K562 (cell line): Measurements from ENCODE around the gene CNPY2. TPM values are rescaled to one million over a fixed set of nuclear protein-coding genes. Genes with fewer than 3 reads are reported as not detected.

Experiments used
- EHMT2 ChIP-seq: fragments of 450-650 bp; IDR thresholded peaks from 2 replicates; pipeline ENCODE4 v1.6.1; 2018; ENCODE audit warnings: antibody characterized with exemption
- FIP1L1 ChIP-seq: fragments of 200-400 bp; formaldehyde crosslinking; IDR thresholded peaks from 2 replicates; pipeline ENCODE4 v1.6.1; 2018; ENCODE audit warnings: mild to moderate bottlenecking, low read depth, low read length; ENCODE audit not compliant: poor library complexity, severe bottlenecking
- GABPB2 ChIP-seq: fragments of 250-450 bp; sonication (Bioruptor Pico); conservative IDR thresholded peaks from 2 replicates; pipeline ENCODE4 v1.5.1; 2021; ENCODE audit warnings: mild to moderate bottlenecking
- HSF4 ChIP-seq: fragments of 250-450 bp; sonication (Bioruptor Pico); IDR thresholded peaks from 2 replicates; pipeline ENCODE4 v2.1.2; 2022; ENCODE audit warnings: mild to moderate bottlenecking, moderate library complexity, borderline replicate concordance
- MTA2 ChIP-seq: fragments of 450-650 bp; IDR thresholded peaks from 2 replicates; pipeline ENCODE4 v1.6.1; 2016; ENCODE audit warnings: low read depth
- PML ChIP-seq: IDR thresholded peaks from 2 replicates; pipeline ENCODE4 v1.6.1; 2012; ENCODE audit warnings: low read length, inconsistent platforms
- RBM22 ChIP-seq: fragments of 200-400 bp; formaldehyde crosslinking; IDR thresholded peaks from 2 replicates; pipeline ENCODE4 v1.6.1; 2018; ENCODE audit warnings: low read length, low read depth; ENCODE audit not compliant: poor library complexity, severe bottlenecking
- RBM25 ChIP-seq: fragments of 200-400 bp; formaldehyde crosslinking; IDR thresholded peaks from 2 replicates; pipeline ENCODE4 v1.6.1; 2018; ENCODE audit warnings: low read length, low read depth, moderate library complexity; ENCODE audit not compliant: severe bottlenecking
- STAT5B ChIP-seq: fragments of 250-450 bp; sonication (Bioruptor Pico); IDR thresholded peaks from 2 replicates; pipeline ENCODE4 v1.8.0; 2021; ENCODE audit warnings: mild to moderate bottlenecking, inconsistent platforms
- TEAD1 ChIP-seq, 2 experiments: fragments of 450-650 bp in 1 of 2; sonication (generic) in 1 of 2; formaldehyde crosslinking; IDR thresholded peaks; 2 replicates each; pipeline versions ENCODE4 v1.4.0 to v1.8.0; 2020 to 2022; ENCODE audit warnings: mild to moderate bottlenecking in 2 of 2, missing genetic modification reagents in 1 of 2
- ZNF197 ChIP-seq: fragments of 200-800 bp; sonication (Bioruptor generic); IDR thresholded peaks from 2 replicates; pipeline ENCODE4 v1.6.1; 2016; ENCODE audit warnings: low read depth, missing genetic modification characterization, missing compliant biosample characterization
- polyA plus RNA-seq, 8 experiments: library from polyadenylated mRNA; depleted of rRNA in 4 of 8; stranded (reverse) in 5 of 8; unstranded in 3 of 8; fragments of >200 nt; fragmentation: Nextera tagmentation in 2 of 8; fragmentation: Illumina TruSeq in 1 of 8; extraction: Ambion mirVana in 2 of 8; extraction: Trizol in 1 of 8; gene quantifications; 2 replicates each; pipeline versions ENCODE4 v1.2.1 to v1.2.3, GENCODE V29; 2011 to 2014; ENCODE audit warnings: inconsistent platforms in 1 of 8, missing spikeins in 1 of 8
- total RNA-seq, 7 experiments: library from RNA; depleted of rRNA in 6 of 7; stranded (reverse); fragments of >200 nt in 6 of 7; fragmentation: Illumina TruSeq in 2 of 7; extraction: Trizol in 2 of 7; gene quantifications; 2 replicates each; pipeline versions ENCODE4 v1.2.1 to v1.2.3, GENCODE V29; 2011 to 2021; ENCODE audit warnings: low replicate concordance in 1 of 7
- TF ChIP-seq, protein P1 (sequence below): sonication (generic); formaldehyde crosslinking; IDR thresholded peaks from 2 replicates; pipeline ENCODE4 v1.8.0; 2022; ENCODE audit warnings: mild to moderate bottlenecking, low read depth, missing genetic modification reagents
- TF ChIP-seq, protein P2 (sequence below), 2 experiments: fragments of 200-800 bp in 1 of 2; sonication (Bioruptor generic) in 1 of 2; sonication (generic) in 1 of 2; formaldehyde crosslinking in 1 of 2; IDR thresholded peaks in 1 of 2; conservative IDR thresholded peaks in 1 of 2; 2 replicates each; pipeline versions ENCODE4 v1.5.0 to v1.6.1; 2016 to 2020; ENCODE audit warnings: missing compliant biosample characterization in 1 of 2, missing genetic modification characterization in 1 of 2, missing genetic modification reagents in 1 of 2
- TF ChIP-seq, protein P3 (sequence below): fragments of 250-450 bp; sonication (Bioruptor Pico); IDR thresholded peaks from 2 replicates; pipeline ENCODE4 v1.8.0; 2022; ENCODE audit warnings: moderate library complexity, mild to moderate bottlenecking, inconsistent platforms
- TF ChIP-seq, protein P4 (sequence below): IDR thresholded peaks from 2 replicates; pipeline ENCODE4 v1.6.1; 2012; ENCODE audit warnings: low read depth, low read length, improper control_type of control experiment, borderline replicate concordance

CNPY2 gene
- total and polyA plus RNA-seq, 9 of the 15 experiments (the other 6 are each of a cell fraction or from before 2014, with no cell fraction given) = 33.8 to 190 (median 138) TPM

DNA sequence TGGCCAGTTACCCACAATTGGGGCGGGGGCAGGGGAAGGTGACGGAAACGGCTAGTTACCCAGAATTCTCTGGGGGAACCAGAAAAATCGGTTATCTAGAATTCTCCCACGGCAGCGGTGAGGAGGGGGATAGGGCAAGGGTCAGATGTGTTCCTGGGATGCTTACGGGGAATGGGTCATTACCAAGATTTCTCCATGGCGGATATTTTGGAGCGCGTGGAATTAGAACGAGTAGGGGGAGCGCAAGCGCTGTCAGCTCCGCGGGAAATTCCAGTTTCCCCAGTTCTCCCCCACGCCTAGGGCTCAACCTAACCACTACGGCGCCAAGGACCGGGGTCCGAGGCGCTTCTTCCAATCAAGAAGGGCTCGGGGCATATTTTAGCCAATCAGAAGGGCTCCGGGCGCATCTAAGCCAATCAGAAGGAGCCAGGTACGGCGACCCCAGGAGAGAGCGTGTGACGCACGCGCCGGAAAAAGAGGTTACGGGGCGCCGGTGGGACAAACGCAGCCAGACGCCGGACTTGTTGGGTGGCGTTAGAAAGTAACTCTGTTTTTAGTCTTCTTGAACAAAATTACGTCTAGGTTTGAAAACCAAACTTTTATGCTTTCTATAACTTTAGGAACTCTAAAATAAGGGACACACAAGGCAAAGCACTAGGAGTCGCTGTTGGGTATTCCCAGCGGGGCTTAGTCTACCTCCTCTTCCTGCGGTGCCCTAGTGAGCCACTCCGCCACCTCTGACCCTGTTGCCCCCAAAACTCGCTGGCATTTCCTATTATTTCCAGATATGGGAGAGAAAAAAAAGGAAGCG is 18.1 kb upstream of the CNPY2 start, which contains the start of gene PAN2 (continued):
- TF ChIP-seq, protein P1, sequence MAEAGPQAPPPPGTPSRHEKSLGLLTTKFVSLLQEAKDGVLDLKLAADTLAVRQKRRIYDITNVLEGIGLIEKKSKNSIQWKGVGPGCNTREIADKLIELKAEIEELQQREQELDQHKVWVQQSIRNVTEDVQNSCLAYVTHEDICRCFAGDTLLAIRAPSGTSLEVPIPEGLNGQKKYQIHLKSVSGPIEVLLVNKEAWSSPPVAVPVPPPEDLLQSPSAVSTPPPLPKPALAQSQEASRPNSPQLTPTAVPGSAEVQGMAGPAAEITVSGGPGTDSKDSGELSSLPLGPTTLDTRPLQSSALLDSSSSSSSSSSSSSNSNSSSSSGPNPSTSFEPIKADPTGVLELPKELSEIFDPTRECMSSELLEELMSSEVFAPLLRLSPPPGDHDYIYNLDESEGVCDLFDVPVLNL (CRISPR knock-in tag) = peak; percentile 46; the same call in 1 of the 2 replicates
- no peak for TF ChIP-seq FIP1L1
- TF ChIP-seq, protein P2, sequence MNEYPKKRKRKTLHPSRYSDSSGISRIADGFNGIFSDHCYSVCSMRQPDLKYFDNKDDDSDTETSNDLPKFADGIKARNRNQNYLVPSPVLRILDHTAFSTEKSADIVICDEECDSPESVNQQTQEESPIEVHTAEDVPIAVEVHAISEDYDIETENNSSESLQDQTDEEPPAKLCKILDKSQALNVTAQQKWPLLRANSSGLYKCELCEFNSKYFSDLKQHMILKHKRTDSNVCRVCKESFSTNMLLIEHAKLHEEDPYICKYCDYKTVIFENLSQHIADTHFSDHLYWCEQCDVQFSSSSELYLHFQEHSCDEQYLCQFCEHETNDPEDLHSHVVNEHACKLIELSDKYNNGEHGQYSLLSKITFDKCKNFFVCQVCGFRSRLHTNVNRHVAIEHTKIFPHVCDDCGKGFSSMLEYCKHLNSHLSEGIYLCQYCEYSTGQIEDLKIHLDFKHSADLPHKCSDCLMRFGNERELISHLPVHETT (CRISPR knock-in tag; conservative IDR thresholded peaks at IDR 0.05 in 1 of 2, IDR thresholded peaks at IDR 0.05 in 1 of 2) = peak in 1 of 2 experiments; percentile 91; a peak in 2 of 4 replicates
- TF ChIP-seq STAT5B (CRISPR knock-in tag) = no peak
- TF ChIP-seq ZNF197 (CRISPR knock-in tag) = peak; percentile 82; the same call in 1 of the 2 replicates
- no peak for TF ChIP-seq MTA2
- TF ChIP-seq GABPB2 (CRISPR knock-in tag) = no peak
- TF ChIP-seq HSF4 (CRISPR knock-in tag) = 0 out of 2 replicates have a peak, but pooled peaks have one; percentile 64
- TF ChIP-seq PML = peak; percentile 75
- no peak for TF ChIP-seq RBM22
- peak; percentile 91 for TF ChIP-seq RBM25
- TF ChIP-seq, protein P3, sequence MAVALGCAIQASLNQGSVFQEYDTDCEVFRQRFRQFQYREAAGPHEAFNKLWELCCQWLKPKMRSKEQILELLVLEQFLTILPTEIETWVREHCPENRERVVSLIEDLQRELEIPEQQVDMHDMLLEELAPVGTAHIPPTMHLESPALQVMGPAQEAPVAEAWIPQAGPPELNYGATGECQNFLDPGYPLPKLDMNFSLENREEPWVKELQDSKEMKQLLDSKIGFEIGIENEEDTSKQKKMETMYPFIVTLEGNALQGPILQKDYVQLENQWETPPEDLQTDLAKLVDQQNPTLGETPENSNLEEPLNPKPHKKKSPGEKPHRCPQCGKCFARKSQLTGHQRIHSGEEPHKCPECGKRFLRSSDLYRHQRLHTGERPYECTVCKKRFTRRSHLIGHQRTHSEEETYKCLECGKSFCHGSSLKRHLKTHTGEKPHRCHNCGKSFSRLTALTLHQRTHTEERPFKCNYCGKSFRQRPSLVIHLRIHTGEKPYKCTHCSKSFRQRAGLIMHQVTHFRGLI = 0 out of 2 replicates have a peak, but pooled peaks have one; percentile 26
- TF ChIP-seq, protein P4, sequence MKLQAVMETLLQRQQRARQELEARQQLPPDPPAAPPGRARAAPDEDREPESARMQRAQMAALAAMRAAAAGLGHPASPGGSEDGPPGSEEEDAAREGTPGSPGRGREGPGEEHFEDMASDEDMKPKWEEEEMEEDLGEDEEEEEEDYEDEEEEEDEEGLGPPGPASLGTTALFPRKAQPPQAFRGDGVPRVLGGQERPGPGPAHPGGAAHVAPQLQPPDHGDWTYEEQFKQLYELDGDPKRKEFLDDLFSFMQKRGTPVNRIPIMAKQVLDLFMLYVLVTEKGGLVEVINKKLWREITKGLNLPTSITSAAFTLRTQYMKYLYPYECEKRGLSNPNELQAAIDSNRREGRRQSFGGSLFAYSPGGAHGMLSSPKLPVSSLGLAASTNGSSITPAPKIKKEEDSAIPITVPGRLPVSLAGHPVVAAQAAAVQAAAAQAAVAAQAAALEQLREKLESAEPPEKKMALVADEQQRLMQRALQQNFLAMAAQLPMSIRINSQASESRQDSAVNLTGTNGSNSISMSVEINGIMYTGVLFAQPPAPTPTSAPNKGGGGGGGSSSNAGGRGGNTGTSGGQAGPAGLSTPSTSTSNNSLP = no peak
- TF ChIP-seq TEAD1 (CRISPR knock-in tag; IDR thresholded peaks at IDR 0.05) = peak; percentile 48 to 77; a peak in 3 of 4 replicates
- no peak for TF ChIP-seq EHMT2
